Skeletal muscle cell (primary cell): ENCODE data around the gene TMEM238L.

ENCODE experiments used
- DNase-seq: peaks from one replicate; pipeline ENCODE4 v3.0.0-alpha.2; 2010; ENCODE audit warnings: low read depth
- H3K4me3 ChIP-seq: 2 replicates; pipeline ENCODE4 v1.5.1; 2011; ENCODE audit warnings: low read depth, mild to moderate bottlenecking, control low read depth, low read length, moderate library complexity

Gene TMEM238L

GRCh38 chr17:10777131-10777807 lies 26.6 kb downstream of the TMEM238L start:
- no peak overlapping the region for H3K4me3 ChIP-seq
- no peak for DNase-seq

- H3K4me3 ChIP-seq, result no peak overlapping the region
Observed at GRCh38 chr17:10776381-10776780, 27.5 kb downstream of the TMEM238L start.

GRCh38 chr17:10775740-10776356 lies 28.1 kb downstream of the TMEM238L start:
- H3K4me3 ChIP-seq, result no peak overlapping the region
- no peak for DNase-seq

More at GRCh38 chr17:10776381-10776780, 27.5 kb downstream of the TMEM238L start:
- DNase-seq, result no peak

- H3K4me3 ChIP-seq, result no peak overlapping the region
- no peak for DNase-seq
Observed at GRCh38 chr17:10775058-10775457, 28.8 kb downstream of the TMEM238L start.

GRCh38 chr17:10773391-10773790 lies 30.5 kb downstream of the TMEM238L start:
- no peak overlapping the region for H3K4me3 ChIP-seq
- DNase-seq, result no peak

GRCh38 chr17:10772425-10773380 lies 31.2 kb downstream of the TMEM238L start:
- no peak for DNase-seq
- H3K4me3 ChIP-seq, result no peak overlapping the region

- no peak for DNase-seq
- no peak overlapping the region for H3K4me3 ChIP-seq
Observed at GRCh38 chr17:10771148-10771547, 32.8 kb downstream of the TMEM238L start.

GRCh38 chr17:10769840-10770239 lies 34.1 kb downstream of the TMEM238L start:
- DNase-seq, result no peak
- H3K4me3 ChIP-seq, result no peak overlapping the region

- H3K4me3 ChIP-seq, result no peak overlapping the region
Observed at GRCh38 chr17:10768750-10769251, 35.1 kb downstream of the TMEM238L start.

GRCh38 chr17:10767232-10767631 lies 36.7 kb downstream of the TMEM238L start:
- no peak for DNase-seq
- H3K4me3 ChIP-seq, result no peak overlapping the region

More at GRCh38 chr17:10768750-10769251, 35.1 kb downstream of the TMEM238L start:
- no peak for DNase-seq

GRCh38 chr17:10762037-10762436 lies 41.9 kb downstream of the TMEM238L start:
- H3K4me3 ChIP-seq, result no peak overlapping the region

GRCh38 chr17:10761281-10761680 lies 42.6 kb downstream of the TMEM238L start:
- DNase-seq, result no peak
- H3K4me3 ChIP-seq, result no peak overlapping the region

More at GRCh38 chr17:10762037-10762436, 41.9 kb downstream of the TMEM238L start:
- no peak for DNase-seq

- DNase-seq, result no peak
- H3K4me3 ChIP-seq, result no peak overlapping the region
Observed at GRCh38 chr17:10758062-10758461, 45.8 kb downstream of the TMEM238L start.

- no peak overlapping the region for H3K4me3 ChIP-seq
- DNase-seq, result no peak
Observed at GRCh38 chr17:10757647-10758046, 46.3 kb downstream of the TMEM238L start.

- DNase-seq, result no peak
- H3K4me3 ChIP-seq, result no peak overlapping the region
Observed at GRCh38 chr17:10757067-10757466, 46.8 kb downstream of the TMEM238L start.

GRCh38 chr17:10756619-10757018 lies 47.3 kb downstream of the TMEM238L start:
- no peak for DNase-seq
- no peak overlapping the region for H3K4me3 ChIP-seq

- DNase-seq, result no peak
- no peak overlapping the region for H3K4me3 ChIP-seq
Observed at GRCh38 chr17:10756185-10756584, 47.7 kb downstream of the TMEM238L start.

- DNase-seq, result no peak
- H3K4me3 ChIP-seq, result no peak overlapping the region
Observed at GRCh38 chr17:10755592-10756127, 48.2 kb downstream of the TMEM238L start.

- DNase-seq, result no peak
- no peak overlapping the region for H3K4me3 ChIP-seq
Observed at GRCh38 chr17:10754861-10755591, 48.9 kb downstream of the TMEM238L start.
